ENCODE data around the gene ARHGAP26. TPM values are rescaled to one million over a fixed set of nuclear protein-coding genes. Genes with fewer than 3 reads are reported as not detected.

The ARHGAP26 gene
- total and polyA plus RNA-seq, 7 experiments from 2014 or later: 10.5 to 123 (median 22.7) TPM

- H3K9me3 Mint-ChIP-seq: no peaks in the 10 kb centered on the region
- Histone ChIP-seq H3K36me3 (ENCODE audit: control insufficient read depth in 2 of 3, insufficient read depth in 3 of 3, low read length in 3 of 3) (no peaks in the 10 kb centered on the region), H3K9me3 (ENCODE audit: control insufficient read depth in 2 of 3, low read length in 3 of 3) (no peaks in the 10 kb centered on the region), H3K4me1 (ENCODE audit: control insufficient read depth in 2 of 2, insufficient read depth in 2 of 2, low read length in 2 of 2) (peaks cover 0 to 2% of the 10 kb centered on the region in 2 donors), H3K27ac (ENCODE audit: low read depth, low read length) (no peak overlapping the region), H3K4me3 (ENCODE audit: low read length) (no peak overlapping the region), H3K27me3 (ENCODE audit: control insufficient read depth in 2 of 2, insufficient read depth in 2 of 2, low read length in 2 of 2) (no peaks in the 10 kb centered on the region)
- no peaks in the 10 kb centered on the region for H3K36me3 Mint-ChIP-seq
- ATAC-seq: no peak
- no peak overlapping the region for H3K27ac Mint-ChIP-seq
- ChIA-PET POLR2A (interaction anchor here (0.6 kb wide), 1 partner anchor 92 kb away, joined by 3 read pairs; no protein-coding TSS in a partner anchor), CTCF (interaction anchor here (1.0 kb wide), 2 partner anchors 27 to 1084 kb away, joined by 3 read pairs; no protein-coding TSS in a partner anchor)
- H3K4me1 Mint-ChIP-seq: peaks cover 0 to 5% (median 0%) of the 10 kb centered on the region in 7 donors
- peaks cover 0 to 24% (median 0%) of the 10 kb centered on the region in 5 donors for H3K27me3 Mint-ChIP-seq
- intact Hi-C loops (cut with micrococcal nuclease): no loop called here
- no peak overlapping the region for H3K4me3 Mint-ChIP-seq
- no peak for DNase-seq
These were observed 29.5 kb upstream of the ARHGAP26 start for GRCh38 chr5:142740474-142741242.

- intact Hi-C loops (cut with micrococcal nuclease): no loop called here
- Histone ChIP-seq H3K4me3 (ENCODE audit: low read length) (no peak overlapping the region), H3K9me3 (ENCODE audit: control insufficient read depth in 2 of 3, low read length in 3 of 3) (no peaks in the 10 kb centered on the region), H3K27me3 (ENCODE audit: control insufficient read depth in 2 of 2, insufficient read depth in 2 of 2, low read length in 2 of 2) (no peaks in the 10 kb centered on the region), H3K27ac (ENCODE audit: low read depth, low read length) (no peak overlapping the region), H3K36me3 (ENCODE audit: control insufficient read depth in 2 of 3, insufficient read depth in 3 of 3, low read length in 3 of 3) (no peaks in the 10 kb centered on the region), H3K4me1 (ENCODE audit: control insufficient read depth in 2 of 2, insufficient read depth in 2 of 2, low read length in 2 of 2) (no peaks in the 10 kb centered on the region)
- H3K36me3 Mint-ChIP-seq: no peaks in the 10 kb centered on the region
- ATAC-seq: no peak
- ChIA-PET CTCF (interaction anchor here (11.8 kb wide), 1 partner anchor 136 kb away, joined by 178 read pairs; no protein-coding TSS in a partner anchor), POLR2A (interaction anchor here (0.7 kb wide), 1 partner anchor 28 kb away, joined by 3 read pairs; no protein-coding TSS in a partner anchor)
- peaks cover 0 to 28% (median 0%) of the 10 kb centered on the region in 5 donors for H3K27me3 Mint-ChIP-seq
- H3K9me3 Mint-ChIP-seq: no peaks in the 10 kb centered on the region
- H3K27ac Mint-ChIP-seq: no peak overlapping the region
- H3K4me3 Mint-ChIP-seq: no peak overlapping the region
- peaks cover 0 to 4% (median 0%) of the 10 kb centered on the region in 7 donors for H3K4me1 Mint-ChIP-seq
- no peak for DNase-seq
These were observed 26.4 kb upstream of the ARHGAP26 start for GRCh38 chr5:142743592-142744441.

DNA sequence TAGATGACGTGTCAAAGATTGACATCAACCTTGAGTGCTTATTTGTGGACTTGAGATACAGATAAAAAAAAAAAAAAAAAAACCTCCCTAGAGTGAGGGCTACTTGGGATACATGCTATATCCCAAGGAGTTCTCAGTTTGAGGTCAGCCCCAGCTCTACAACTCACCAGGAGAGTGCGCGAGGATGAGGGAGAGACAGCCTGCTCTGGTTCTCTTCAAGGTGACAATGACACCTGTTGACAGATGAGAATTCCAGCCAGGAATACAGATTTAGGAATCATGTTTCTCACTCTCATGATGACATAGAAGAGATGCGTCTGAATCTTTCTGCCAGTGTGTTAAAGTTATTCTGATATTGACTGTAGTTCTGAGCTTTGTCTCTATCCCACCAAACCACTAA, 24.9 kb upstream of the ARHGAP26 start:
- Mint-ChIP-seq H3K4me1 (peaks cover 0 to 12% (median 0%) of the 10 kb centered on the region in 7 donors), H3K27me3 (peaks cover 0 to 24% (median 0%) of the 10 kb centered on the region in 5 donors), H3K27ac (no peak overlapping the region), H3K36me3 (no peaks in the 10 kb centered on the region), H3K4me3 (no peak overlapping the region), H3K9me3 (no peaks in the 10 kb centered on the region)
- Histone ChIP-seq H3K4me1 (ENCODE audit: control insufficient read depth in 2 of 2, insufficient read depth in 2 of 2, low read length in 2 of 2) (no peaks in the 10 kb centered on the region), H3K9me3 (ENCODE audit: control insufficient read depth in 2 of 3, low read length in 3 of 3) (no peaks in the 10 kb centered on the region), H3K36me3 (ENCODE audit: control insufficient read depth in 2 of 3, insufficient read depth in 3 of 3, low read length in 3 of 3) (no peaks in the 10 kb centered on the region), H3K27me3 (ENCODE audit: control insufficient read depth in 2 of 2, insufficient read depth in 2 of 2, low read length in 2 of 2) (no peaks in the 10 kb centered on the region), H3K27ac (ENCODE audit: low read depth, low read length) (no peak overlapping the region), H3K4me3 (ENCODE audit: low read length) (no peak overlapping the region)
- DNase-seq: no peak
- intact Hi-C loops (cut with micrococcal nuclease): no loop called here
- ATAC-seq: no peak
- CTCF ChIA-PET: interaction anchor here (0.6 to 11.8 kb wide), 6 partner anchors 9 to 143 kb away, joined by 3 to 178 read pairs (median 6); no protein-coding TSS in a partner anchor
- POLR2A ChIA-PET: no interaction called here

- CTCF ChIA-PET: interaction anchor here (0.7 to 11.8 kb wide), 10 partner anchors 10 to 236 kb away, joined by 3 to 178 read pairs (median 21); no protein-coding TSS in a partner anchor
- H3K4me3 Mint-ChIP-seq: no peak overlapping the region
- ATAC-seq: no peak
These were observed 23.4 kb upstream of the ARHGAP26 start for GRCh38 chr5:142746532-142747433.

DNA sequence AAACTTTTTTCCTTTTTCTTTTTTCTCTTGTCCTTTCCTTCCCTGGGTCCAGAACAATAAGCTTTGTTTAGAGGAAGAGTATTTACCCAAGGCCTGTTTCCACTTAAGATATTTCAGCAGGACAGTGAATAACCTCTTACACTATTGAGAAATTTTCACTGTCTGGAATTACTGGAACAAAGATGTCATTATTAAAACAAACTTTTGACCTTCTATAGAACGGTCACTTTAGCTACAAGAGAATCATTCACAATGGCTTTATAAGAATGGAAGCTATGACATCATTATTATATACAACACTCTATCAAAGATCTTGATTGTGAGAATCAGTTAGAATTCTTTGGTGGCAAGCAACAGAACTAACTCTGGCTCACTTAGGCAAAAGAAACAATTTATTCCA, 22.0 kb upstream of the ARHGAP26 start:
- POLR2A ChIA-PET: interaction anchor here (0.6 to 0.7 kb wide), 2 partner anchors 20 to 141 kb away, joined by 3 to 4 read pairs; no protein-coding TSS in a partner anchor
- no peaks in the 10 kb centered on the region for H3K36me3 Mint-ChIP-seq
- H3K4me3 Mint-ChIP-seq: no peak overlapping the region
- no peak for DNase-seq
- no peak for ATAC-seq
- CTCF ChIA-PET: interaction anchor here (0.7 to 11.8 kb wide), 22 partner anchors 9 to 1153 kb away, joined by 3 to 178 read pairs (median 4); partner anchors contain the start of gene ARHGAP26
- H3K27me3 Mint-ChIP-seq: peaks cover 0 to 14% (median 0%) of the 10 kb centered on the region in 5 donors
- intact Hi-C loops (cut with micrococcal nuclease): loop anchor here (1.0 to 2.0 kb wide), 6 partner anchors 119 to 1442 kb away; no protein-coding TSS in a partner anchor
- H3K27ac ChIP-seq (ENCODE audit: low read depth, low read length): no peak overlapping the region
- peaks cover 0 to 14% (median 0%) of the 10 kb centered on the region in 7 donors for H3K4me1 Mint-ChIP-seq
- H3K4me3 ChIP-seq (ENCODE audit: low read length): no peak overlapping the region
- no peak overlapping the region for H3K27ac Mint-ChIP-seq
- no peaks in the 10 kb centered on the region for H3K9me3 Mint-ChIP-seq
- H3K36me3 ChIP-seq (ENCODE audit: control insufficient read depth in 2 of 3, insufficient read depth in 3 of 3, low read length in 3 of 3): no peaks in the 10 kb centered on the region
- H3K9me3 ChIP-seq (ENCODE audit: control insufficient read depth in 2 of 3, low read length in 3 of 3): no peaks in the 10 kb centered on the region
- no peaks in the 10 kb centered on the region for H3K4me1 ChIP-seq (ENCODE audit: control insufficient read depth in 2 of 2, insufficient read depth in 2 of 2, low read length in 2 of 2)
- no peaks in the 10 kb centered on the region for H3K27me3 ChIP-seq (ENCODE audit: control insufficient read depth in 2 of 2, insufficient read depth in 2 of 2, low read length in 2 of 2)

More at GRCh38 chr5:142746532-142747433, 23.4 kb upstream of the ARHGAP26 start:
- DNase-seq: no peak
- H3K9me3 Mint-ChIP-seq: no peaks in the 10 kb centered on the region
- intact Hi-C loops (cut with micrococcal nuclease): no loop called here
- POLR2A ChIA-PET: no interaction called here
- H3K4me3 ChIP-seq (ENCODE audit: low read length): no peak overlapping the region
- peaks cover 0 to 19% (median 0%) of the 10 kb centered on the region in 5 donors for H3K27me3 Mint-ChIP-seq
- peaks cover 0 to 12% (median 0%) of the 10 kb centered on the region in 7 donors for H3K4me1 Mint-ChIP-seq
- H3K36me3 Mint-ChIP-seq: no peaks in the 10 kb centered on the region
- H3K27ac ChIP-seq (ENCODE audit: low read depth, low read length): no peak overlapping the region
- no peaks in the 10 kb centered on the region for H3K36me3 ChIP-seq (ENCODE audit: control insufficient read depth in 2 of 3, insufficient read depth in 3 of 3, low read length in 3 of 3)
- H3K27me3 ChIP-seq (ENCODE audit: control insufficient read depth in 2 of 2, insufficient read depth in 2 of 2, low read length in 2 of 2): no peaks in the 10 kb centered on the region
- no peaks in the 10 kb centered on the region for H3K9me3 ChIP-seq (ENCODE audit: control insufficient read depth in 2 of 3, low read length in 3 of 3)
- H3K4me1 ChIP-seq (ENCODE audit: control insufficient read depth in 2 of 2, insufficient read depth in 2 of 2, low read length in 2 of 2): no peaks in the 10 kb centered on the region
- no peak overlapping the region for H3K27ac Mint-ChIP-seq

All from naive thymus-derived CD4-positive, alpha-beta T cell (primary cell).